OCI-LY1 (cell line): ENCODE measurements around the gene PHF19.

Experiments
- H2AFZ ChIP-seq: fragments of 200-600 bp; sonication (generic), shearing (Covaris generic); 2 replicates; pipeline ENCODE4 v1.6.0; 2014; ENCODE audit warnings: antibody characterized with exemption, mild to moderate bottlenecking, low read length
- H3F3A ChIP-seq: fragments of 200-600 bp; sonication (generic), shearing (Covaris generic); 2 replicates; pipeline ENCODE4 v1.6.0; 2014; ENCODE audit warnings: mild to moderate bottlenecking, antibody characterized with exemption, low read length, moderate library complexity; ENCODE audit not compliant: insufficient read depth
- H3K27ac ChIP-seq: fragments of 200-600 bp; sonication (generic); 2 replicates; pipeline ENCODE4 v1.5.1; 2014; ENCODE audit warnings: low read length, mixed run types, mild to moderate bottlenecking, low read depth; ENCODE audit not compliant: poor library complexity, severe bottlenecking
- H3K27me3 ChIP-seq: fragments of 200-600 bp; sonication (generic); 2 replicates; pipeline ENCODE4 v1.6.0; 2014; ENCODE audit warnings: antibody characterized with exemption, mild to moderate bottlenecking, low read length, moderate library complexity; ENCODE audit not compliant: insufficient read depth
- H3K36me3 ChIP-seq: fragments of 200-600 bp; sonication (generic); 2 replicates; pipeline ENCODE4 v1.6.1; 2014; ENCODE audit warnings: mild to moderate bottlenecking, antibody characterized with exemption, low read length, moderate library complexity, mixed read lengths; ENCODE audit not compliant: insufficient read depth
- H3K4me1 ChIP-seq: fragments of 200-600 bp; sonication (generic); 2 replicates; pipeline ENCODE4 v1.5.1; 2014; ENCODE audit warnings: mild to moderate bottlenecking, low read length, moderate library complexity; ENCODE audit not compliant: insufficient read depth, severe bottlenecking
- H3K4me2 ChIP-seq: fragments of 200-600 bp; sonication (generic), shearing (Covaris generic); 2 replicates; pipeline ENCODE4 v1.6.1; 2014; ENCODE audit warnings: low read length
- H3K4me3 ChIP-seq: fragments of 200-600 bp; sonication (generic); 2 replicates; pipeline ENCODE4 v1.5.1; 2014; ENCODE audit warnings: low read length, low read depth, mild to moderate bottlenecking, mixed read lengths; ENCODE audit not compliant: poor library complexity, severe bottlenecking
- H3K79me2 ChIP-seq: fragments of 200-600 bp; shearing (Covaris generic); 2 replicates; pipeline ENCODE4 v1.6.1; 2016; ENCODE audit warnings: mixed run types, low read length, mixed read lengths; ENCODE audit not compliant: insufficient read depth
- H3K9ac ChIP-seq: fragments of 200-600 bp; sonication (generic), shearing (Covaris generic); 2 replicates; pipeline ENCODE4 v1.6.1; 2014; ENCODE audit warnings: mild to moderate bottlenecking, low read length, mixed read lengths
- H3K9me2 ChIP-seq: fragments of 200-600 bp; sonication (generic), shearing (Covaris generic); 2 replicates; pipeline ENCODE4 v1.6.1; 2014; ENCODE audit warnings: low read depth, mild to moderate bottlenecking, low read length, mixed read lengths
- H3K9me3 ChIP-seq: fragments of 200-600 bp; shearing (Covaris generic); 2 replicates; pipeline ENCODE4 v1.6.1; 2014; ENCODE audit warnings: low read length, mixed read lengths
- H4K20me1 ChIP-seq: fragments of 200-600 bp; sonication (generic), shearing (Covaris generic); 2 replicates; pipeline ENCODE4 v1.6.0; 2016; ENCODE audit warnings: mild to moderate bottlenecking, low read length; ENCODE audit not compliant: insufficient read depth
- EZH2 ChIP-seq: fragments of 200-600 bp; sonication (generic), shearing (Covaris generic); IDR thresholded peaks from 2 replicates; pipeline ENCODE4 v1.8.0; 2017; ENCODE audit warnings: borderline replicate concordance, mixed run types, mild to moderate bottlenecking, antibody characterized with exemption, low read length, moderate library complexity, mixed read lengths
- TF ChIP-seq, protein P1 (sequence below): fragments of 200-600 bp; sonication (generic), shearing (Covaris generic); IDR thresholded peaks from 2 replicates; pipeline ENCODE4 v1.5.1; 2017; ENCODE audit warnings: mild to moderate bottlenecking, antibody characterized with exemption, low read length, moderate library complexity, mixed read lengths

PHF19 gene

DNA sequence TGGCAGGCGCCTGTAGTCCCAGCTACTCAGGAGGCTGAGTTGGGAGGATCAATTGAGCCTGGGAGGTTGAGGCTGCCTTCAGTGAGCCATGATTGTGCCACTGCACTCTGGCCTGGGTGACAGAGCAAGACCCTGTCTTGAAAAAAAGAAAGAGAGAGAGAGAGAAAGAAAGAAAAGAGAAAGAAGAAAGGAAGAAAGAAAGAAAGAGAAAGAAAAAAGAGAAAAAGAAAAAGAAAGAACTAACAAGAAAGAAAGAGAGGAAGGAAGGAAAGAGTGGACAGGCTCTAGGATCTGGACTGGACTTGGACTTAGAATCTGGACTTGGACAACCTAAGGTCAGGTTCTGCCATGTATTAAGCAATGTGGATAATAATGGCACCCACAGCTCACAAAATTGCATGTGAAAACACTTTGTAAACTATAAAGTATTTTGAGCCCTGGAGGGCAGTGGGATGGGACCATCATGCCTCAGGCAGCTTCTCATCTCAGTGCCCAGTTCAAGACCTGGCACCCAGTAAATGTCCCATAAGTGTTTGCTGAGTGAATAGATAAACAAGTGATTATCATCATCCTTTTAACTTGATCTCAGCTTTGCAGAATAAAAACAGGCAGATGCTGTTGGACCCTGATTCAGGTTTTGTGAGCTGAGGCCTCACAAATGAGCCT is 12.8 kb upstream of the PHF19 start:
- Histone ChIP-seq H3K4me1 (peaks cover 66% of the 10 kb centered on the region), H3K9ac (peak overlapping the region; percentile 41), H3K4me3 (no peak overlapping the region)

DNA sequence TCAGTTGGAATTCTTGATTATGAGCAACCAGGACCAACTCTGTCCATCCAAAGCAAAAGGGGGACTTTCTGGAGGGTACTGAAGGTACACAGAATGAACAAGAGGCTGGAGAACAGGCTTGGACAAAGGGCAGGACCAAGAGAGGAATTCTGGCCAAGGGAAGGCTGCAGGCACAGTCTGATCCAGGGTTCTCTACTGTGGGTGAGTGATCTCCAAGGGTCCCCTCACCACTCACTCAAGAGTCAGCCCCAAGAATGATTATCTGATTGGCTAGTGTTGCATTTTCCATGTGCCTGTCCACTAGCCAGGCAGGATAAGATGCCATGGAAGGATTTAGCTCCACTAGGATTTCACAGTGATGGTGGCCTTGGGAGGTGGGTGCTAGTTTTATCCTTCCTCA is 11.6 kb upstream of the PHF19 start:
- Histone ChIP-seq H3K27ac (no peak overlapping the region), H3K27me3 (no peaks in the 10 kb centered on the region), H3K36me3 (no peaks in the 10 kb centered on the region), H3K4me3 (no peak overlapping the region), H4K20me1 (no peaks in the 10 kb centered on the region), H3K4me1 (peaks cover 58% of the 10 kb centered on the region), H3K4me2 (no peak overlapping the region), H3K9me2 (no peaks in the 10 kb centered on the region), H3K9me3 (no peaks in the 10 kb centered on the region), H2AFZ (no peak overlapping the region), H3K9ac (no peak overlapping the region), H3K79me2 (no peaks in the 10 kb centered on the region), H3F3A (no peaks in the 10 kb centered on the region)
- TF ChIP-seq, protein P1, sequence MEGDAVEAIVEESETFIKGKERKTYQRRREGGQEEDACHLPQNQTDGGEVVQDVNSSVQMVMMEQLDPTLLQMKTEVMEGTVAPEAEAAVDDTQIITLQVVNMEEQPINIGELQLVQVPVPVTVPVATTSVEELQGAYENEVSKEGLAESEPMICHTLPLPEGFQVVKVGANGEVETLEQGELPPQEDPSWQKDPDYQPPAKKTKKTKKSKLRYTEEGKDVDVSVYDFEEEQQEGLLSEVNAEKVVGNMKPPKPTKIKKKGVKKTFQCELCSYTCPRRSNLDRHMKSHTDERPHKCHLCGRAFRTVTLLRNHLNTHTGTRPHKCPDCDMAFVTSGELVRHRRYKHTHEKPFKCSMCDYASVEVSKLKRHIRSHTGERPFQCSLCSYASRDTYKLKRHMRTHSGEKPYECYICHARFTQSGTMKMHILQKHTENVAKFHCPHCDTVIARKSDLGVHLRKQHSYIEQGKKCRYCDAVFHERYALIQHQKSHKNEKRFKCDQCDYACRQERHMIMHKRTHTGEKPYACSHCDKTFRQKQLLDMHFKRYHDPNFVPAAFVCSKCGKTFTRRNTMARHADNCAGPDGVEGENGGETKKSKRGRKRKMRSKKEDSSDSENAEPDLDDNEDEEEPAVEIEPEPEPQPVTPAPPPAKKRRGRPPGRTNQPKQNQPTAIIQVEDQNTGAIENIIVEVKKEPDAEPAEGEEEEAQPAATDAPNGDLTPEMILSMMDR, result no peak
- no peak for TF ChIP-seq EZH2

More for the DNA sequence above, 12.8 kb upstream of the PHF19 start:
- Histone ChIP-seq H3K27me3 (no peaks in the 10 kb centered on the region), H3K79me2 (no peaks in the 10 kb centered on the region), H3K4me2 (peak overlapping the region; percentile 34; the same call in 1 of the 2 replicates), H3K36me3 (no peaks in the 10 kb centered on the region), H3F3A (no peaks in the 10 kb centered on the region), H3K9me2 (no peaks in the 10 kb centered on the region), H3K9me3 (no peaks in the 10 kb centered on the region), H2AFZ (no peak overlapping the region), H3K27ac (peak overlapping the region; percentile 95), H4K20me1 (no peaks in the 10 kb centered on the region)
- TF ChIP-seq, protein P1, result no peak
- no peak for TF ChIP-seq EZH2

DNA sequence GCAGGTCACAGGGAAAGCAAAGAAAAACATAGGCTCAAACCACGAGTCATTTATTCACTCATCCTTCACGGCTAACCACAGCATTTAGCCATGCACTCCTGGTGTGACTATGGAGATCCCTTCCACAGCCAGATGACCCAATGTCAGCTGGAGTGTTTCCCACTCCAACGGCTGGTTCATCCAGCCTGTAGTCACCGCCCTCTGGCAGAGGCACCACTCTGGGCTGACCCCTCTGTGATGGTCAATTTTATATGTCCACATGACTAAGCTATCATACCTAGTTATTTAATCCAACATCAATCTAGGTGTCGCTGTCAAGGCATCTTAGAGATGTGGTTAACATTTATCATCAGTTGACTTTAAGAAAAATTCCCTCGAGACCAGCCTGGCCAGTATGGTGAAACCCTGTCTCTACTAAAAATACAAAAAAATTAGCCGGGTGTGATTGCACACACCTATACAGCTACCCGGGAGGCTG is 9.5 kb upstream of the PHF19 start:
- H3K4me2 ChIP-seq, result no peak overlapping the region
- no peaks in the 10 kb centered on the region for H3K36me3 ChIP-seq
- H3K9ac ChIP-seq, result no peak overlapping the region; the same call in 1 of the 2 replicates
- no peaks in the 10 kb centered on the region for H4K20me1 ChIP-seq
- no peaks in the 10 kb centered on the region for H3K79me2 ChIP-seq
- peak overlapping the region; percentile 27 for H3K27ac ChIP-seq
- peaks cover 47% of the 10 kb centered on the region for H3K4me1 ChIP-seq
- no peaks in the 10 kb centered on the region for H3K27me3 ChIP-seq
- H3K9me2 ChIP-seq, result no peaks in the 10 kb centered on the region
- H3K4me3 ChIP-seq, result no peak overlapping the region
- H3K9me3 ChIP-seq, result no peaks in the 10 kb centered on the region
- H2AFZ ChIP-seq, result no peak overlapping the region
- TF ChIP-seq, protein P1, result peak; percentile 28; the same call in 1 of the 2 replicates
- no peak for TF ChIP-seq EZH2
- H3F3A ChIP-seq, result no peaks in the 10 kb centered on the region
